GM06990 (cell line): Measurements from ENCODE around the gene RYR2.

Source experiments
- DNase-seq: peaks from one replicate; pipeline ENCODE4 v3.0.0-alpha.2; 2011; ENCODE audit not compliant: insufficient read length; ENCODE audit errors: extremely low read depth
- H3K27me3 ChIP-seq: replicated peaks from 2 replicates; pipeline ENCODE4 v1.6.0; 2011; ENCODE audit warnings: low read length; ENCODE audit not compliant: control insufficient read depth, insufficient read depth
- H3K36me3 ChIP-seq: 2 replicates; pipeline ENCODE4 v1.5.1; 2011; ENCODE audit warnings: low read length; ENCODE audit not compliant: control insufficient read depth, insufficient read depth
- H3K4me3 ChIP-seq: replicated peaks from 2 replicates; pipeline ENCODE4 v1.5.1; 2011; ENCODE audit warnings: low read depth, mild to moderate bottlenecking, control low read depth, low read length
- CTCF ChIP-seq: IDR thresholded peaks from 2 replicates; pipeline ENCODE4 v1.5.1; 2011; ENCODE audit warnings: low read length, control low read depth, mild to moderate bottlenecking, inconsistent platforms; ENCODE audit not compliant: insufficient read depth, poor library complexity, severe bottlenecking

The RYR2 gene

GRCh38 chr1:237440346-237440745 is 398.4 kb downstream of the RYR2 start:
- Histone ChIP-seq H3K36me3 (no peaks in the 10 kb centered on the region), H3K4me3 (no peak overlapping the region), H3K27me3 (no peaks in the 10 kb centered on the region)
- no peak for DNase-seq
- no peak for TF ChIP-seq CTCF

DNA sequence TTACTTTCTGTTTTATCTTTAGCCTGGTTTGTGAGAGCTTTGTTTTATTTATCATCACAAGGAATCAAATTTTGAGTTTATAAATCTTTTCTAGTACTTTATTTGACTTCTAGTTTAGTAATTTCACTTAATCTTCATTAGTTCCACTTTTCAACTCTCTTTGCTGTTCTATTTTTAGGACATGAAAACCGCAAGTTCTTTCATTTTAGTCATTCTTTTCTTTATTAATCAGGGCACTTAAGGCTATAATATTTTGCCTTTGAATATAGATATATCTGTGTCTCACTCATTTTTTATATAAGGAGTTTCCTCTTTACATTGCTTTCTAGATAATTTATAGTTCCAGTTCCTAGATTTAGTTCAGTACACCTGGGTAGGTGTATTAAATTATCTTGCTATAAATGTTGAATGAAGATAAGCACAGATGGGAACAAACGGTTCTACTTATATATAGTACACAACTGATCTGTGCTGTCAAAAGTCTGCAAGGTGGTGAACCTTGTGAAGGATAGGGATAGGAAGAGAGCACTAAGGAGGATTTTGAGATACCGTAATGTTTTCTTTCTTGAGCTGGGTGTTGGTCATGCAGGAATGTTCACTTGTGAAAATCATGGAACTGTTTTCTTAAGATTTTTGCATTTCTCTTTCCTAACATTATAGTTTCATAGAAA is 402.3 kb downstream of the RYR2 start:
- no peak for TF ChIP-seq CTCF

DNA sequence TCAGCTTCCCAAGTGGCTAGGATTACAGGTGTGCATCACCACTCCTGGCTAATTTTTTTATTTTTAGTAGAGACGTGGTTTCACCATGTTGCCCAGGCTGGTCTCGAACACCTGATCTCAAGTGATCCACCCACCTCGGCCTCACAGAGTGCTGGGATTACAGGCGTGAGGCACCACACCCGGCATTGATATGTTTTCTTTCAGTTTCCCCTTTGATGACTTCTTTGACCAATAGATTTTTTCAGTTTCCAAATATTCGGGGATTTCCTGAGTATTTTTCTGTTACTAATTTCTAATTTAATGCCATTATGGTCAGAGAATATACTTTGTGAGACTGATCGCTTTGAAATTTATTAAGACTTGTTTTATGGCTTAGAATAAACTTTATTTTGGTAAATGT is 406.1 kb downstream of the RYR2 start:
- Histone ChIP-seq H3K36me3 (no peaks in the 10 kb centered on the region), H3K4me3 (no peak overlapping the region), H3K27me3 (no peaks in the 10 kb centered on the region)
- DNase-seq, result peak; percentile 7
- TF ChIP-seq CTCF, result no peak

More for the DNA sequence above, 402.3 kb downstream of the RYR2 start:
- Histone ChIP-seq H3K36me3 (no peaks in the 10 kb centered on the region), H3K27me3 (no peaks in the 10 kb centered on the region), H3K4me3 (no peak overlapping the region)
- DNase-seq, result no peak

- TF ChIP-seq CTCF, result no peak
- no peak for DNase-seq
- H3K27me3 ChIP-seq, result no peaks in the 10 kb centered on the region
- H3K4me3 ChIP-seq, result no peak overlapping the region
- no peaks in the 10 kb centered on the region for H3K36me3 ChIP-seq
These were observed 415.6 kb downstream of the RYR2 start for GRCh38 chr1:237457573-237457972.

DNA sequence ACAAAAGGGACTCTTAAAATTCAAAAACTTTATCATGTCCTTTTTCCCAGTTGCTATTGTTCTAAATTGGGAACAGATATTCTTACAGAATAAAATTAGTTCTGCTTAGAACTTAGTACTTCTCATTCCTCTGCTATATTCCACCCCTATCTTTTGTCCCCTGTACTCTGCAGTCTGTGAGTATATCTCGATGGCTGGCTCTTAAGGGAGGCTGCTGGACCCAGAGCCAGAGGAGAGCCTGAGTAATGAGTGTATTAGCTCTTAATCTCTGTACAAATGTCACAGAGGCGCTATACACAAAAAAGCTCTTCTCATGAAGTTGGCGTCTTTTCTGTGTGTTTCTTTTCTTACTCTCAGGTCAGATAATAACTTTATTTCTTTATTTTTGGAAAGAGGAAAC is 425.3 kb downstream of the RYR2 start:
- no peaks in the 10 kb centered on the region for H3K27me3 ChIP-seq
- no peaks in the 10 kb centered on the region for H3K36me3 ChIP-seq
- no peak for TF ChIP-seq CTCF
- no peak for DNase-seq
- H3K4me3 ChIP-seq, result no peak overlapping the region
